ENCODE measurements around the gene MPG.

DNA sequence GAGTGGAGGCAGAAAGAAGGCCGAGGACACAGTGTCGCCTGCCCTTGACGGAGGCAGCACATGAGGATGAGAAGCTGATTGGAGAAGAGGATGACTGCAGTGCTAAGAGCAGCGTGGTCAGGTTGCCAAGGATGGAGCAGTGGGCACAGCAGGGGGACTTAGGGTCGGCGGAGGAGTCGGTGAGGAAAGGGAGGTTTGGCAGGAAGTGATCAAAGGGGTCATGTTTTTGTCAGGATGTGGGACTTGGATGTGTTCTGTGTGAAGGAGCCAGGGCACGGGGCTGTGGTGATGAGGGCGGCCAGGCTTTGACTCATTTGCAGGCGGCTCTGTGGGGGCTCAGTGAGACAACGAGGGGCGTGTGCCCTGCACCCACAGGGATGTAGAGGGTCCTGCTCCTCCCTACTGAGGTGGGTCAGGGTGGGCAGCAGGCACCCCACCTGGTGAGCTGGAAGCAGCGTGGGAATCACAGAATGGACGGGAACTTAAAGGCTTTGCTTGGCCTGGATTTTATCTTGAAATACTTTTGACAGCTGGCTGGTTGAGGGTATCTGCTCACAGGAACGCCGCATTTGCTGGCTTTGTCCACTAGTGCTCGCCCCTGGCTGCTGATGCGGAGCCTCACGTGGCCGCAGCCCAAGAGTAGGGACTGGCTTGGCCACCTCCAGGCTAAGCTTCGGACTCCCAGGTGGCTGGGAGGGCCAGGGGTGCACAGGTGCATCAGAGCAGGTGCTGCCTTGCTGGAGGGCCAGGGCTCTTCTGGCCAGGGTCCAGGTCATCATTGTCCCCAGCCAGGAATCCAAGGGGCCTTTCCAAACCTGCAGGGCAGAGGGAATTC lies 6.0 kb downstream of the MPG start:
- TF ChIP-seq CTCF (IDR thresholded peaks at IDR 0.05), result no peak
- TF ChIP-seq EZH2phosphoT487 (IDR thresholded peaks at IDR 0.05), result no peak
